ENCODE measurements around the gene PSTPIP2.
"Not testable (repeated sequence)": the region's sequence is repeated elsewhere in the genome, so short reads cannot be mapped to it uniquely, and the experiment has no call there.

The PSTPIP2 gene

DNA sequence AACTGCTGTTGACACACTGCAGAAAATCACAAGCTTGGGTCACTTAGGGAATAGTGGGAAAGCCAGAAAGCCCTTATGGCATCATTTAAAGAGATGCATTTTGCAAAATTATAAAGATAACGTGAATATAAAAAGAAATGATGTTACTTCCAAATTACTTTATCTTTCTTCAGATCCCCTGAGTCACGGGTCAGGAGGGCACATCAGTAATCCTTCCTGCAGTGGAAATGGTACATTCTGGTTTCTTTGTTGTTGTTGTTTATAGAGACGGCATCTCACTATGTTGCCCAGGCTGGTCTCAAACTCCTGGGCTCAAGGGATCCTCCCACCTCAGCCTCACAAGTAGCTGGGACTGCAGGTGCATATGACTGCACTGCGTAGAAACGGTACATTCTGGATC is 95.1 kb downstream of the PSTPIP2 start:
- no peak for DNase-seq

DNA sequence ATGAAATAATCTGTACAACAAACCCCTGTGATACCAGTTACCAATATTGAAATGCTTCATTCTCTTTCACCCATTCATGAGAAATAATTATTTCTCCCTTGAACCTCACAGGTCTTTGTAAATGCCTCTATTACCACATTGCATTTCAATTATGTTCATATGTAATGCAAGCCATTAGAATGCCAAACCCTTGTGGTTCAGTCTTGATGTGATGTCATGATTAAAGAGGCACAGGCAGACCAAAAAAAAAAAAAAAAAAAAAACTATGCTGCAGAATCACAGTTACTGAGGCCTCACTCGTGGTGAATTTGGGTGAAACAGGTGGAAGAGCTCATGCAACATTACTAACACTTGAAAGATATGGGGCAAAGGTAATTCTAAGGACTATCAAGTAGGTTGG is 95.5 kb downstream of the PSTPIP2 start:
- no peak for DNase-seq

DNA sequence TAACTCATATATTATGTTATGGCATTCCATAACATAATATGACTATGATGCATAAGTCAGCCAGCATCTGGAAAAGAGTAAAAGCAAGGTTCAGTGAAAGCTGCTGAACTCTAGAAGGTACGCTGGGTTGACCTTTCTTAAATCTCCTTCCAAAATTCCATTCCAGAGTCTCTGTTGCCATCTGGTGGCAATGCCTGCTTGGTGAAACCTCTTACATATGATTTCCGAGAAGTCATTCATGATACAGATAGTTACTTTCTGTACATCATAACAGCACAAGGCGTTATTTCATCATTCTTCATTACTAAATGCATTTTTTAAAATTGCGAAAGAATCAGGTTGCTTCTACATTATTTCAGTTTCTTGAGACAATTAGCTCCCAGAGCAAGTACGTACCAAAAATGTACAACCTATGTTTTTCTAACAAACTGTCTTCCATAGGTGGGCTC is 97.9 kb downstream of the PSTPIP2 start:
- peak; percentile 67 for DNase-seq

DNA sequence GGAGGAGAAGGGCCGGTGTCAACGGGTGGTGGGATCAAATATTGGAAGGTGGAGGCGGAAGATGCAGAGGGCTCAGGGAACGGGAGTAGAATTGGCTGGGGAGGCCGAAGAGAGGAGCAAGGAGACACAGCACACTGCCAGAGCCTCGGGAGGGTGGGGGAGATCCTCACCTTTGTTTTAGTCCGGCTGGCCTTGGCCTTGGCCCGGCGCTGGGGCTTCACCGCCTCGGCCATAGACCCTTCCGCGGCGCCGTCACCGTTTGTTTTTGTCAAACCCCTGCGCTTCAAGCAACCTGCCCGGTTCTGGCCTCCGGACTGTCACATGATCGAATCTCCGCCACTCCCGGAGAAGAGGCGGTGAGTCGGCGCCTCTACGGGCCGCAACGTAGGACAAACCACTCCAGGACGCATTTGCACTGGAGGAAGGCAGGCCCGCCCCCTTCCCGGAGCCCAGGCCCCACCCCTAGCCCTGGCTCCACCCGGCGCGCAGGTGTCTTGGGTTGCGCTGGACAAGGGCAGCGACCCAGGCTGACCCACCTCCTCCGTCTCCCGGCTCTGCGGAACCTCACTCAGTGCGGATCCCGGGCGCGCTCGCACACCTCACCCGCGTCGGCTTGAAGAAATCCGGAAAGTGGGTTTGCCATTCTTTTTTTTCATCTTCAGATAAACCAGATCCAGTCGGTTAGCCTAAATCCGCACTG is 104.9 kb downstream of the PSTPIP2 start, which contains the start of gene EPG5:
Gene EPG5, minus strand, starts transcription at position 323 of the 700 bp plus-strand sequence. Its CDS starts 90 bp downstream, at position 233.
- DNase-seq = peak; percentile 94

DNA sequence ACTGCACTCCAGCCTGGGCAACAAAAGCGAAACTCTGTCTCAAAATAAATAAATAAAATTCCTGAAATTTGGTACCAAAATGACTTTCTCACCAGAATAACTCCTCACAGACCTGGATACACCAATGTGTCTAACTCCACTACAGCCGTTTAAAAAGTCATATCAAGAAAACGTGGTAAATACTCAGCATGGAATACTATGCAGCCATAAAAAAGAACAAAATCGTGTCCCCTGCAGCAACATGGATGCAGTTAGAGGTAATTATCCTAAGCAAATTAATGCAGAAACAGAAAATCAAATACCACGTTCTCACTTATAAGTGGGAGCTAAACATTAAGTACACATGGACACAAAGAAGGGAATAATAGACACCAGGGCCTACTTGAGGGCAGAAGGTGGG is 107.1 kb downstream of the PSTPIP2 start:
- DNase-seq = not testable (repeated sequence)

DNA sequence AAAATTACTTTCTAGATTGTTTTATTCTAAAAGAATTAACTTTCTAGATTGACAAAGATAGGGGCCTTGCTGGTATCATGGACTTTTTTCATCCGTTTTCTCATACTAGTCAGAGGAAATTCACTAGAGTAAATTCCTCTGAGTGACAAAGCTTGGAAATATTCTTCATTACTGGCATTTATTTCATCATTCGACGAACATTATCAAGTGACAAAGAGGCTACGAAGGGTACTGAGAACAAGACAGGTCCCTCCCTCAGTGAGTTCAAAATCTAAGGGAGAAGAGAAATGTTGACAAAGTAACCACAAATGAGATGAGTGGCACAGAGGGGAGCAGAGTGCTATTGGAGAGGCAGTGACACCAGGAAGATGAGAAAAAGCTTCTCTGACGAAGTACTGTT is 109.2 kb downstream of the PSTPIP2 start:
- DNase-seq = no peak

DNA sequence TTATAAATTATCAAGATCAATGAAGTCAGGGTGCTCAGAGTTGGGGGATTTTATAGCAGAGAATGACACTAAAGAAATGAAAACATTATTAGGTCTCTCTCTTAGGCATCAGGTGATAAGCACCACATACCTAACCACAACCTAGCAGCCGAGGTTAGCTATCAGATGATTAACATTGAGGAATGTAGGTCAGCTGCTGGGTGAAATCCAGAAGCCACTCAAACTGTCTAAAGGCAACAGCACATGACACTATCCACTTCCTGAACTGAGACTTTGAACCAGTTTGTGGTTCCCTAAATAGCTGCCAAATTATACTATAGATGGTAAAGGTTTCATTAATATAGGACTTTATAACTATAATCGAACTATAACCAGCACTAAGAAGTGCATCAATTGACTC is 109.6 kb downstream of the PSTPIP2 start:
- DNase-seq = no peak

DNA sequence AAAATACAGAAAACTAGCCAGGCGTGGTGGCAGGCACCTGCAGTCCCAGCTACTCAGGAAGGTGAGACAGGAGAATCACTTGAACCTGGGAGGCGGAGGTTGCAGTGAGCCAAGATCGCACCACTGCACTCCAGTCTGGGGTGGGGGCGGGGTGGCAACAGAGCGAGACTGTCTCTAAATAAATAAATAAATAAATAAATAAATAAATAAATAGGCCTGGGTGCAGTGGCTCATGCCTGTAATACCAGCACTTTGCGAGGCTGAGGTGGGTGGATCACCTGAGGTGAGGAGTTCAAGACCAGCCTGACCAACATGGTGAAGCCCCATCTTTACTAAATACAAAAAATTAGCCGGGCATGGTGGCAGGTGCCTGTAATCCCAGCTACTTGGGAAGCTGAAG is 112.6 kb downstream of the PSTPIP2 start:
- not testable (repeated sequence) for DNase-seq

DNA sequence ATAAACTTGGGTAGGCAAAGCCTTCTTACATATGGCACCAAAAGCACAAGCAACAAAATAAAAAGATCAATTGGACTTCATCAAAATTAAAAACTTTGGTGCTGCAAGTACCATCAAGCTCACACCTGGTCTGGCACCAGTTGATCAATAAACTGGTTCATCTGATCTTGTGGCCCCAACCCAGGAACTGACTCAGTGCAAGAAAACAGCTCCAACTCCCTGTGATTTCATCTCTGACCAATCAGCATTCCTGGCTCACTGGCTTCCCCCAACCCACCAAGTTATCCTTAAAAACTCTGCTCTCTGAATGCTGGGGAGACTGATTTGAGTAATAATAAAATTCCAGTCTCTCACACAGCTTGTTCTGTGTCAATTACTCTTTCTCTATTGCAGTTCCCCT is 113.3 kb downstream of the PSTPIP2 start:
- no peak for DNase-seq

DNA sequence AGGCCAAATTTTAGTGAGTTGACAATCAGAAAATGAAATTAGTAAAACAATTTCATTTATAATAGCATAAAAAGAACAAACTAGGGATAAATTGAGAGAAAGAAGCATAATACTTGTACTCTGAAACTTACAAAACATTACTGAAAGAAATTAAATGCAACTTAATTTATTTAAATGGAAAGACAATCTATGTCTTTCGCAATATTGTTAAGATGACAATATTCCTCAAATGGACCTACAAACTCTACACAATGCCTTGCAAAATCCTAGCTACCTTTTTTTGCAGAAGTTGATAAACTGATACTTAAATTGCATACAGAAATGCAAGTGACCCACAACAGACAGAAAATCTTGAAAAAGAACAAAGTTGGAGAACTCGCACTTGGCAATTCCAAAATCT is 114.0 kb downstream of the PSTPIP2 start:
- no peak for DNase-seq

DNA sequence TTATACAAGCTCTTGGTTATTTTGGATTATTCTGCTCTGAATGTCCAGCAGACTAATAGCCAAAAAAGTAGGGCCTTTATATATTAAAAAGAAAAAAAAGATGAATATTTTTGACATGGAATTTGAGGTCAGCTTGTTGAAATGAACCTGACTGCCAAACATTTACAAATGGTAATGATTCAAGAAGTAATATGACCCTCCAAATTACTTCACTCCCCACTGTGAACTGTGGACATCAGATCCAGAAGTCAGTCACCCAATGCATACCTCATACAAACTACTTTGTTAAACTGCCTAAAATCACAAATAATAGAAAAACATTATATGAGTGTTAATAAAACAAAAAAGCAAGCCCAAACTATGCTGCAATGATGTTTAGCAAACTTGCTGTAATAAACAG is 115.0 kb downstream of the PSTPIP2 start:
- DNase-seq = no peak

DNA sequence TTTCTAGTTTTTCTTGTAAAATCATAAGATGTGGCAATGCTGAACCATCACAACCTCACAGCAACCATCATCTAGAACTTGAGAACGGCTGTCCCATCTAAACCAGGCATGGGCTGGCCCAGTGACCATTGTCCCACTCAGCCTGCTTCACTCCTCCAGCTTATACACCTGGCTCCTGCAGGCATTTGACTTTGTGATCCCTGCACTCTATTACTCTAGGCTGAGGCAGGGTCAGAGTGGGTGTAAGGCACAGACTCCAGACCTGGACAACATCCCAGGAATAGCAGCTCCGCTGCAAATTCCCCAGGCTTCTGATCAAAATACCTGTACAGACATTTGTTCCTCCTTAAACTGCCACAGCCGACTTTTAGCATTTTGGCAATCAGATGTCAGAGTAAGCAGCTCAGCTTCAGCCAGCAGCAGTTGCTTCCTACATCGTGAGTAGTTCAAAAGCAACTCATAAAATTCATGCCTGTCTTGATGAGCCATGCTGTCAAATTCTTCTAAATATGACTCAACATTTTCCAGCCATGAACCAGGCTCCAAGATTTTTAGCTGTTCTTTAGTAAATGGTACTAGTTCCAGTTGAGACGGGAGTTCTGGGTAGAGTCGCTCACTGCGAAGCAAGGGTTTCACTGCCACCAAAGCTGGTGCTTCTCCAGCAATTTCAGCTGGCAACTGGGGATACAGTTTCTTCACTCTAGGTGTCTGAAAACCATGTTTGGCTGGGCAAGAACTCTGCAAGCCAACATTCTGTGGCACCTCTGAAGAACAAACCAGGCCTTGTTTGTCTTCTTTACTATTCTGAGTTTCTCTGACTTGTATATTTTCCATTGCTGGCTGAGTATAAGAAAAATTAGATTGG is 117.8 kb downstream of the PSTPIP2 start:
- DNase-seq = no peak

DNA sequence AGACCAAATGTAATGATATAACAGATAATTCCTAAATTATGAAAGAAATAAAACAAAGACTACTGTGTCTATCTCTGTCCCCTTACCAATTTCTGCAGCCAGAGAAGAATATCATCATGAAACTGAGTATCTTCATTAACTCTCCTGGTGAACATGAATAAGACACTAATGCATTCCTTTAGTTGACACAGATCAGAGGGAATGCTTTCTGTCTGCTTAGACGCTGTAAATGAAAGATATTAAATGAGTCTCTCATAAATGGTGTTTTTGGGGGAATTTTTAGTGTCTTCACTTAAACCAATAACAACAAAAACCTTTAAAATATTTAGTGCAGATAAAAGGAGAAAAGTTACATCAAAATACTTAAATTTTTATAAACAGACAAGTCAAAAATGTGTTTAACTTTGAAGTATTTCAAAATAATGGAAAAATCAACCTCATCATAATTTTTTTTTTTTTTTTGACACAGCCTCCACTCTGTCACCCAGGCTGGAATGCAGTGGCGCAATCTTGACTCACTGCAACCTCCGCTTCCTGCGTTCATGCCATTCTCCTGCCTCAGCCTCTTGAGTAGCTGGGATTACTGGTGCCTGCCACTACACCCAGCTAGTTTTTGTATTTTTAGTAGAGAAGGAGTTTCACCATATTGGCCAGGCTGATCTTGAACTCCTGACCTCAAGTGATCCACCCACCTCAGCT is 120.9 kb downstream of the PSTPIP2 start:
- DNase-seq = no peak

DNA sequence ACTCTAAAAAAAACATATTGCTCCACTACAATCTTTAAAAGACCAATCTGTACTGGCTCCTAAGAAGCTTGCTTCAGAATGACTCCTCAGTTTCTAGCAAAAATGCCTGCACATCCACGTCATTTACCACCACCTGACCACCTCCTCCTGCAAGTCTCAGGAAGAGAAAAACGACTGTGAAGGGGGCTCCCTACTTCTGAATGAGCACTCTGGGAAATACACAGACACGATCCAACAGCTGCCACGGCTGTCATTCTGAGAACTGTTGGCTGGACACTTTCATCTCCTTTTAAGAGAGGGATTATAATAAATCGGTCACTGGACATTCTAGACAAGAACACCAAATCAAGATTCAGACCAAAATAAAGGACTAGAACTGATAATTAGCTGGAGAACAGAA is 126.4 kb downstream of the PSTPIP2 start:
- DNase-seq = no peak

DNA sequence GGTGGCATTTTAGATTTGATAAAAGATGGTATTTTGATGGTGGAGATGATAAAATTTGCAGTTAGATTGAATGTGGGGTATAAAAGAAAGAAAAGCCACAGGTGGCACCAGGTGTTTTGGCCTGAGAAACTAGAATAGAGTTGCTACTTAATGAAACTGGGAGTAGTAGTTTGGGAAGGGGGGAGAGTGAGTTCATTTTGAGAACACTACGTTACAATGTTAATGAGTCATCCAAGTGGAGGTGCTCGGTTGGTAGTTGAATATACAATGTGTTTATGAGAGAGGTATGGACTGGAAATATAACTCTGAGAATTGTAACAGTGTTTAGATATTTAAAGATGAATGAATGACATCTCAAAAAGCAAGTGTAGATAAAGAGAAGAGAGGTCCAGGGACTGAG is 131.3 kb downstream of the PSTPIP2 start:
- DNase-seq = no peak

DNA sequence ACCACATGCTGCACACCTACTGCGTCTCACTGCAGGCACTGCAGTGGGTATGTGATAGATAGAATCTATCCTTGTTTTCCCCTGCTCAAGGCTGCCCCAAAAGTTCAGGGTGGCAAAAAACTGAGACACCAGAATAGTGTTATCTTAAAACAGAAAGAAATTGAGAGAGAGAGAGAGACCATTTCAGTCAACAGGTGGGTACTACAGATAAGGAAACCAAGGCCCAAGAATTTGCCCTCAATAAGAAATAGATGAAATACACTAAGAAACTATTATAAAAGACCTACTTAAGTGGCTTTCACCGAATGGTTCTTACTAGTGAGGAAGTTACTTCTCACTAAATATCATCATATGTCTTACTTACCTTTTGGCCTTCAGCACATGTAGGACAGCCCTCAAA is 132.8 kb downstream of the PSTPIP2 start:
- no peak for DNase-seq

DNA sequence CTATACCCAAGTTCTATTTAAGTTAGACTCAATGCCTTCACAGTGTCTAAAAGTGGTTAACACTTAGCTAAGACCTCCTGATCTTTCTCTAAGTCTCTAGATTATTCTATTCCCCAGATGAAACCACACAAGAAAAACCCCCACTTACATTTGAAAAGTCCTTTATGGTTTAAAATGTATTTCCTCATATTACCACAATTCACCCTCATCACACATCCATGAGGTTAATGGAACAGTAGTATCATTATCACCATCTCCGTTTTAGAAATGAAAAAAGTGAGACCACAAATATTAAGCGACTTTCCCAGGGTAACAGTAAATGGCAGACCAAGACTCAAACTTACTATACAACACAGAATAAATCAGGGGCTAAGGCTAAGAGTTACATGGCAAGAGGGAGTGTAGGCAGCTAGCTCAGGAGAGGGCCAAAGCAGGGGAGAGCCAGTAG is 133.5 kb downstream of the PSTPIP2 start:
- no peak for DNase-seq

DNA sequence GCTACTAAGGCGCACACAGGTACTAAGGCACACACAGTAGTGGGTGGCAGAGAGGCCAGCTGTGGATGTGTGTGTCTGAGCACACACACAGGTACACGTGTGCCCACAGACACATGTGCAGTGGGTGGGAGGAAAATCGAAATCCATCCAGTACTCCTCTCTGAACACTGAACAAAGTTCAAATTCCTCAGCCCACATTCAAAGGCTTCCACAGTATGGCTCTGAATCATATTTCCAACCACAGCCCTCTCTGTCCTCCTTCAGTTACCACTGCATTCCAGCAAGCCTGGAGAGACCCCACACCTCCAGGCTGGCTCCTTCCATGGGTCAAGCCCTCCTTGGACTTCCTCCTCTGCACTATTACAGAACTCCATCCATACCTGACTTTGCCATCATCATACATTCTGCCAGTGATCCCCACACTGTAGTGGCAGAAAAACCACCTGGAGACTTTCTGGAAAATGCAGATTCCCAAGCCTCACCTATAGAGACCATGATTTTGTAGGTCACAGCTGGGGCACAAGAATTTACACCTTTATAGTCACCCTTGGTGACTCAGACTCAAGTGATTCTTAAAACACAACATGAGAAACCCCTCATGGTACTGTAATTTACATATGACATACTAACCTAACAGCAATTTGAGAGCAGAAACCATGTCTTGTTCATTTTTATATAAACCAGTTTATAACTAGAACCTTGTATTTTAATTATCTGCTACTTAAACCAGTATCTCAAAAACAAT is 136.3 kb downstream of the PSTPIP2 start:
- no peak for DNase-seq
